Tibial nerve (tissue), 4 donors: ENCODE results near the gene PROK1. TPM values are rescaled to one million over a fixed set of nuclear protein-coding genes. Genes with fewer than 3 reads are reported as not detected.

ENCODE experiments used
- DNase-seq, 2 donors: peaks; one replicate each; pipeline ENCODE4 v3.0.0-alpha.2; 2019; ENCODE audit warnings: low spot score in 2 of 2
- H3K27ac ChIP-seq, 4 donors: fragments of 200-600 bp; sonication (generic) in 3 of 4; one replicate each; pipeline ENCODE4 v1.5.1; 2017 to 2019; ENCODE audit warnings: mild to moderate bottlenecking in 1 of 4
- H3K27me3 ChIP-seq, 2 donors: fragments of 200-600 bp; sonication (generic) in 1 of 2; one replicate each; pipeline versions ENCODE4 v1.5.1 to v1.6.0; 2017 to 2019
- H3K36me3 ChIP-seq, 3 donors: fragments of 200-600 bp; sonication (generic); one replicate each; pipeline ENCODE4 v1.5.1; 2018 to 2019
- H3K4me1 ChIP-seq, 4 donors: fragments of 200-600 bp; sonication (generic) in 3 of 4; one replicate each; pipeline ENCODE4 v1.5.1; 2017 to 2019
- H3K4me3 ChIP-seq, 4 donors: fragments of 200-600 bp; sonication (generic) in 3 of 4; one replicate each; pipeline ENCODE4 v1.5.1; 2017 to 2019; ENCODE audit warnings: mild to moderate bottlenecking in 1 of 4, moderate library complexity in 1 of 4
- H3K9me3 ChIP-seq, 4 donors: fragments of 200-600 bp; sonication (generic) in 3 of 4; one replicate each; pipeline ENCODE4 v1.5.1; 2017 to 2019
- EP300 ChIP-seq, 2 donors: sonication (generic); formaldehyde crosslinking; IDR thresholded peaks; one replicate each; pipeline ENCODE4 v1.6.1; 2017; ENCODE audit warnings: antibody characterized with exemption in 2 of 2, mild to moderate bottlenecking in 1 of 2
- POLR2A ChIP-seq, 2 donors: fragments of 450-650 bp; IDR thresholded peaks; one replicate each; pipeline ENCODE4 v1.6.1; 2017; ENCODE audit warnings: antibody characterized with exemption in 2 of 2, mild to moderate bottlenecking in 2 of 2, moderate library complexity in 2 of 2
- WGBS, 2 donors: methylation state at CpG; one replicate each; pipeline ENCODE4 v1.1.5; 2018; 5-methylcytosine and 5-hydroxymethylcytosine counted together
- total RNA-seq, 4 donors: library from RNA; depleted of rRNA; stranded (reverse); fragments of >200 nt; gene quantifications; one replicate each; pipeline ENCODE4 v1.1.0, GENCODE V29; 2016
- TF ChIP-seq, protein P1 (sequence below), 5 experiments: fragments of 200-600 bp in 3 of 5; fragments of 450-650 bp in 2 of 5; sonication (generic) in 3 of 5; IDR thresholded peaks; one replicate each; pipeline ENCODE4 v1.5.1; 2016 to 2019; ENCODE audit warnings: antibody characterized with exemption in 5 of 5, mild to moderate bottlenecking in 3 of 5, moderate library complexity in 2 of 5

PROK1 gene
- total RNA-seq, 4 donors from 2014 or later = 1.2 to 6.9 (median 4.6) TPM; not detected in 1

DNA sequence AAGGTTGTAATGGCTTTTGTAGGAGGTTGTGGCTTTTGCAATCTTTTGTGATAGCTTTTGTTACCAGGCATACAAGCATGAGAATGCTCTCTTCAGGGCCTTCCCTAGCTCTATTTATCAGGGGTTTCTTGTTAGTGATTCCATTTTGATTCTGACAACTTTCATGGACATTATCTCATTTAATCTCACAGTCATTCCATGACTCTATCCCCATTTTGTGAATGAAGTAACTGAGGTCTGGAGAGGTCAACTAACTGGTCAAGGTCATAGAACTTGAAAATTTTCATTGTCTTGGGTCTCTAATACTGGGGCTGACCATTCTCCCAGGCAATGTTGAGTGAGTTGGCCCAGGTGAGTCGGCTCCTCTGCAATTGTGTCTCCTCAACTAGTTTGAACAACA, 32.2 kb upstream of the PROK1 start:
- H3K4me1 ChIP-seq = peaks cover 0 to 23% (median 0%) of the 10 kb centered on the region in 4 donors
- 63 to 100% methylated on average over 1 of the region's 1 CpG for WGBS, 2 donors
- no peak overlapping the region for H3K4me3 ChIP-seq
- no peak for DNase-seq
- H3K27ac ChIP-seq = no peak overlapping the region
- no peaks in the 10 kb centered on the region for H3K27me3 ChIP-seq
- no peaks in the 10 kb centered on the region for H3K36me3 ChIP-seq
- H3K9me3 ChIP-seq = no peaks in the 10 kb centered on the region
- TF ChIP-seq POLR2A (IDR thresholded peaks at IDR 0.05) (no peak), EP300 (IDR thresholded peaks at IDR 0.05) (no peak)
- TF ChIP-seq, protein P1, sequence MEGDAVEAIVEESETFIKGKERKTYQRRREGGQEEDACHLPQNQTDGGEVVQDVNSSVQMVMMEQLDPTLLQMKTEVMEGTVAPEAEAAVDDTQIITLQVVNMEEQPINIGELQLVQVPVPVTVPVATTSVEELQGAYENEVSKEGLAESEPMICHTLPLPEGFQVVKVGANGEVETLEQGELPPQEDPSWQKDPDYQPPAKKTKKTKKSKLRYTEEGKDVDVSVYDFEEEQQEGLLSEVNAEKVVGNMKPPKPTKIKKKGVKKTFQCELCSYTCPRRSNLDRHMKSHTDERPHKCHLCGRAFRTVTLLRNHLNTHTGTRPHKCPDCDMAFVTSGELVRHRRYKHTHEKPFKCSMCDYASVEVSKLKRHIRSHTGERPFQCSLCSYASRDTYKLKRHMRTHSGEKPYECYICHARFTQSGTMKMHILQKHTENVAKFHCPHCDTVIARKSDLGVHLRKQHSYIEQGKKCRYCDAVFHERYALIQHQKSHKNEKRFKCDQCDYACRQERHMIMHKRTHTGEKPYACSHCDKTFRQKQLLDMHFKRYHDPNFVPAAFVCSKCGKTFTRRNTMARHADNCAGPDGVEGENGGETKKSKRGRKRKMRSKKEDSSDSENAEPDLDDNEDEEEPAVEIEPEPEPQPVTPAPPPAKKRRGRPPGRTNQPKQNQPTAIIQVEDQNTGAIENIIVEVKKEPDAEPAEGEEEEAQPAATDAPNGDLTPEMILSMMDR (IDR thresholded peaks at IDR 0.05) = no peak

DNA sequence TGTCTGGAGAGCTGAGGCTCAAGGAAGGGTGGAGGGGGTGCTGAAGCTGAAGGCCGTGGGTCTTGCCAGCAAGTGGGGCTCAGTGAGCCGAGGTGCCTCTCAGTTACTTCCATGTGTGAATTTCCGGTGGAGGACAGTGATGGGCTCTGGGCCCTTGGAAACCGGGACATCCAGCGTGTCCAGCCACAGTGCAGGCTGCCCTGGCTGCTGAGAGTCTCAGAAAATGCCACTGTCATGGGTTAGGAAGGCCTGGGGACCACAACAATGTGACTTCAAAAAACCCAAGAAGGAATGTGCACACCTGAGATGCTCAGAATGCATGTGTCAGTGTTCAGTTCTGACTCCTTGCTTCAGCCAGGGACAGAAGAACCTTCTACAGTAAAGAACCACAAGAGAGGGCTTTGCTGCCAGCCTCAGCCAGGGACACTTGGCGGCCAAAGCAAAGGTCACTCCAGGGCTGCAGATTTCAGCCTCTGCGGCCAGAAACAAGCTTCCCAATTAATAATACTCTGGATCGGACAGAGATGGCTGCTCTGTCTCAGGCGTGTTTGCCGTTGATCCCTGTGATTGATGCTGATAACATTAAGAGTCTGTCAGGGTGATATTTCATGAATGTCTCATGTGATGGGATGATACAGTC, 30.8 kb upstream of the PROK1 start:
- no peaks in the 10 kb centered on the region for H3K27me3 ChIP-seq
- TF ChIP-seq EP300 (IDR thresholded peaks at IDR 0.05) (no peak), POLR2A (IDR thresholded peaks at IDR 0.05) (no peak)
- TF ChIP-seq, protein P1 (IDR thresholded peaks at IDR 0.05) = no peak
- no peaks in the 10 kb centered on the region for H3K9me3 ChIP-seq
- 75 to 86% methylated on average over 10 of the region's 10 CpGs for WGBS, 2 donors
- H3K4me3 ChIP-seq = no peak overlapping the region
- peaks cover 0 to 17% (median 0%) of the 10 kb centered on the region in 4 donors for H3K4me1 ChIP-seq
- DNase-seq = no peak
- peak overlapping the region in 1 of 4 donors; percentile 68 for H3K27ac ChIP-seq
- no peaks in the 10 kb centered on the region for H3K36me3 ChIP-seq

DNA sequence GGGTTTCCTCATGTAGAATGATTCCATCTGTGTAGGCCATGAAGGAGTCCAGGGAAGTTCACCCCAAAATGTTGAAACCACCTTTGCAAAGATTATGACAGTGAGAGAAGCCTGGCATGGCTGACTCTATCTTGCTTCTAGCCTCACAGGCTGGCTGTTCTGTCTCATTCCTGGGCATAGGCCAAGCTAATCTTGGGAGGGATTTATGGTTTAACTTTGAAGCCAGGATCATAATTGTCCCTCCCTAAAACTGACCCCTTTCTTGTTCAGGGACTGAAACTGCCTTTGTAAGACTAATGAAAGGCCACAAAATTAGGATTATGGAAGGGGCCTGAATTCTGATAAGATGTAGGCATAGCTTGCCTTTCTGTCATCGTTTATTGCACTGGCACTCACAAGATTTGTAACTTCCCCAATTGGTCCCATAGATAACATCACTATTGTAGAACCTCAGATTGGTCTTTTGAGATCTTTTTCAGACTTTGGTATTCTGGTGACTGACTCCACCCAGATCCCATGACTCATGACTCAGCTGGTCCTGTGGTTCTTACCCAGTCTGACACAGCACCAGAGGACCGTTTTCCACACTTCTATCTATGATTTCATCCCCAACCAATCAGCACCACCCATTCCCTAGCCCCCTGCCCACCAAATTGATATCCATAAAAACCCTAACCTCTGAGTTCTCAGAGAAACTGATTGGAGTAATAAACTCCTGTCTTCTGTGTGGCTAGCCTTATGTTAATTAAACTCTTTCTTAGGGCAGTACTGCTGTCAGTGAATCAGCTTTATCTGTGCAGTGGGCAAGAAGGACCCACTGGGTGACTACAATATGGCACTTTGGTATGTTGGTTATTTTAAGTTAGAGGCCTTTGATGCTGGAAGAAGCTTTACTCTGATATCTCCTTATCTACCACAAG, 29.8 kb upstream of the PROK1 start:
- TF ChIP-seq, protein P1 (IDR thresholded peaks at IDR 0.05) = no peak
- TF ChIP-seq EP300 (IDR thresholded peaks at IDR 0.05) (no peak), POLR2A (IDR thresholded peaks at IDR 0.05) (no peak)

DNA sequence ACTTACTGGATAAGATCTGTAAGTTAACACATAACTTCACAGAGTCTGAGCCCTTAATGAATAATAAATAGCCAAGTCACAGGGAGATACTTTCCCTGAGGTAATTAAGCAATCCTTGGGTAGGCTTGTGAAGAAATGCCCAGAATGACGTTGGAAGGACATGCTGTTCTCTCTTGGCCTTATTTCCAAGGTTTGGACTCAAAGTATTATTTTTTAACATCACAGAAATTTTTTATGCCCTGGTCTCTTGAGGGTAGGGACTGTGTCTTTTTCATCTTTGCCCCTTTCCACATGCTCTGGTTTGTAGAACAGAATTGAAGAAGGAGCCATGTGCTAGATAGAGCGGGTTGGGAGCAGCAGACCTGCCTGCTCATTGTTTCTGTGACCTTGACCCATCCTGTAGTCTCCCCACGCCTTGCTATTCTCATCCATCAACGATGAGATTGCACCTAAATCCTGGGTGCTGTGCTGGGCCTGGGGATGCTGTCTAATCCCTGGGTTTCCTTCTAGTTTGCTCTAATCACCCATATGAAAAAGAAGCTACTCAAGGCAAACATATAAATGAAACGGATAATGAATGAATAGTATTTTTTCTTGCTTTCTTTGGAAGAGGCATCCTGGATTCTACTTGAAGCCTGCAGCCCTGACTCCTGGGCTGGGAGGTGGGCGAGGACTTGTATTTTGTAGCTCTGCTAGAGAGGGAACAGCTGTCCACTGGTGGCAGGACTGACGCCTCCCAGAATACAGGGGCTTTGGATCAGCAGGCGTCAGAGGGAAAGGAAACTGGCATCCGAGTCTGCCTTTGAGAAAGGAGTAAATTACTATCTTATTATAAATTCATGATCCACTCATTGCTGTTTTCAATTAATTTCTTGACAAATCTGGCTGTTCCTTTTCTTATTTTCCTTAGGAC, 26.0 kb upstream of the PROK1 start:
- Histone ChIP-seq H3K27ac (peak overlapping the region in 2 of 4 donors; percentile 27 to 61), H3K4me1 (peaks cover 0 to 23% (median 0%) of the 10 kb centered on the region in 4 donors), H3K4me3 (no peak overlapping the region), H3K36me3 (no peaks in the 10 kb centered on the region), H3K27me3 (no peaks in the 10 kb centered on the region), H3K9me3 (no peaks in the 10 kb centered on the region)
- TF ChIP-seq EP300 (IDR thresholded peaks at IDR 0.05) (peak in 1 of 2 donors; percentile 84), POLR2A (IDR thresholded peaks at IDR 0.05) (no peak)
- 61 to 69% methylated on average over 9 of the region's 9 CpGs for WGBS, 2 donors
- peak in 1 of 2 donors; percentile 54 for DNase-seq

More for the DNA sequence above, 29.8 kb upstream of the PROK1 start:
- H3K27me3 ChIP-seq = no peaks in the 10 kb centered on the region
- 40 to 47% methylated on average over 2 of the region's 2 CpGs for WGBS, 2 donors
- no peak overlapping the region for H3K4me3 ChIP-seq
- H3K9me3 ChIP-seq = no peaks in the 10 kb centered on the region
- H3K36me3 ChIP-seq = no peaks in the 10 kb centered on the region
- H3K4me1 ChIP-seq = peaks cover 0 to 23% (median 0%) of the 10 kb centered on the region in 4 donors
- peak in 1 of 2 donors; percentile 64 for DNase-seq
- H3K27ac ChIP-seq = peak overlapping the region in 1 of 4 donors; percentile 68

DNA sequence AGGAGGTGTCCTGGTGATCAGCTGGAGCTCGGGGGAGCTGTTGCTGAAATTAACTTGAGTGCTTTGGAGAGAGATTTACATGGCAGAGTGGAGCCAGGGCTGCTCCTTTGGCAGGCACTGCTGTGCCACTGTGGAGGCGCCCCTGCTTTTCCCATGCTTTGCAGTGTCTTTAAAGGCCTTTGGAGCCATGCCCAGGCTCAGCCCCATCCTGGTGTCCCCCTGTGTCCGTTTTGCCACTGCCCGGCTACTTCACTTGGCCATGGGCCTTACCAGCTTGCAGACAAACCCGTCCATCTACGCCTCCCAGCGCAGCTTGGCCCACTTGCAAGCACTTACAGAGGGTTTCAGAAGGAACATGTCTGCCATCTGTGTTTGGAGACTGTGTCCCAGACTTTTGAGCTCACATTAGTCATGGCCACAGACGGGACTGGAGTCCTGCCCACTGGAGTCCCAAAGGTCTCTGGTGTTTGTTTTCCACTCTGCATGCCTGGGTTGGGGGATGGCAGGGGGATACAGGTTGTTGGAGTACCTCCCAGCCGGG, 25.3 kb upstream of the PROK1 start:
- Histone ChIP-seq H3K27me3 (peaks cover 0 to 2% of the 10 kb centered on the region in 2 donors), H3K4me3 (no peak overlapping the region), H3K9me3 (no peaks in the 10 kb centered on the region), H3K36me3 (no peaks in the 10 kb centered on the region), H3K27ac (peak overlapping the region in 2 of 4 donors; percentile 27 to 61), H3K4me1 (peaks cover 0 to 19% (median 0%) of the 10 kb centered on the region in 4 donors)
- TF ChIP-seq, protein P1 (IDR thresholded peaks at IDR 0.05) = no peak
- peak in 1 of 2 donors; percentile 60 for DNase-seq
- 40 to 75% methylated on average over 5 to 9 of the region's 9 CpGs for WGBS, 2 donors
